Endodermal cell (in vitro differentiated cells): ENCODE measurements around the gene PPFIA4. TPM values are rescaled to one million over a fixed set of nuclear protein-coding genes. Genes with fewer than 3 reads are reported as not detected.

Source experiments
- DNase-seq: peaks from one replicate; pipeline ENCODE4 v3.0.0-alpha.2; 2017
- H3K27ac ChIP-seq: 2 replicates; pipeline ENCODE4 v1.5.1; 2013; ENCODE audit warnings: mild to moderate bottlenecking, low read depth, low read length, moderate library complexity
- H3K27me3 ChIP-seq: 2 replicates; pipeline ENCODE4 v1.6.1; 2013; ENCODE audit warnings: mild to moderate bottlenecking, low read length, moderate library complexity; ENCODE audit not compliant: insufficient read depth, control insufficient read depth, poor library complexity, severe bottlenecking
- H3K36me3 ChIP-seq: 2 replicates; pipeline ENCODE4 v1.7.0; 2013; ENCODE audit warnings: mild to moderate bottlenecking, low read length, moderate library complexity; ENCODE audit not compliant: control insufficient read depth, insufficient read depth
- H3K4me1 ChIP-seq: one replicate; pipeline ENCODE4 v1.7.0; 2013; ENCODE audit warnings: low read length; ENCODE audit not compliant: control insufficient read depth, insufficient read depth
- H3K4me3 ChIP-seq: 2 replicates; pipeline ENCODE4 v1.5.1; 2013; ENCODE audit warnings: mild to moderate bottlenecking, low read length, moderate library complexity
- H3K9ac ChIP-seq: 2 replicates; pipeline ENCODE4 v1.6.1; 2013; ENCODE audit warnings: mild to moderate bottlenecking, low read length, moderate library complexity; ENCODE audit not compliant: poor library complexity, severe bottlenecking; ENCODE audit errors: extremely low read depth
- H3K9me3 ChIP-seq: 2 replicates; pipeline ENCODE4 v1.6.1; 2013; ENCODE audit warnings: mild to moderate bottlenecking, low read length, moderate library complexity; ENCODE audit not compliant: control insufficient read depth
- H3K27ac Mint-ChIP-seq: 2 replicates; pipeline ENCODE4 v1.8.0; 2020; ENCODE audit warnings: mixed read lengths
- H3K27me3 Mint-ChIP-seq: 2 replicates; pipeline ENCODE4 v1.8.0; 2021; ENCODE audit warnings: mild to moderate bottlenecking, mixed read lengths; ENCODE audit not compliant: insufficient read depth
- H3K36me3 Mint-ChIP-seq: 2 replicates; pipeline ENCODE4 v1.8.0; 2020; ENCODE audit warnings: low read depth, mixed read lengths
- H3K4me1 Mint-ChIP-seq: 2 replicates; pipeline ENCODE4 v1.8.0; 2020; ENCODE audit warnings: mixed read lengths
- H3K4me3 Mint-ChIP-seq: 2 replicates; pipeline ENCODE4 v1.8.0; 2020; ENCODE audit warnings: mild to moderate bottlenecking, moderate library complexity, mixed read lengths
- H3K9me3 Mint-ChIP-seq: 2 replicates; pipeline ENCODE4 v1.8.0; 2020; ENCODE audit warnings: mild to moderate bottlenecking, mixed read lengths
- WGBS, 2 experiments: methylation state at CpG; one replicate each; pipeline versions ENCODE4 v1.1.5 to v1.1.7; 2013; ENCODE audit warnings: missing lambda C conversion rate in 2 of 2, mixed read lengths in 1 of 2; ENCODE audit not compliant: insufficient coverage in 1 of 2, insufficient read length in 1 of 2; 5-methylcytosine and 5-hydroxymethylcytosine counted together
- total RNA-seq, 2 donors: library from RNA; stranded (reverse); fragmentation: NEBNext Ultra II Directional in 1 of 2; extraction: Animal tissue kit (Norgen Biotek cat#: 25700) in 1 of 2; gene quantifications; 2 replicates in 1 of 2; 3 replicates in 1 of 2; pipeline ENCODE4 v1.2.1, GENCODE V29; 2021
- TF ChIP-seq, protein P1 (sequence below): fragments of 200-600 bp; sonication (generic); conservative IDR thresholded peaks from 2 replicates; pipeline ENCODE4 v1.5.0; 2021; ENCODE audit warnings: antibody characterized with exemption, mild to moderate bottlenecking

PPFIA4 gene
- total RNA-seq, 2 donors from 2014 or later, result 8.4 to 12.1 TPM

DNA sequence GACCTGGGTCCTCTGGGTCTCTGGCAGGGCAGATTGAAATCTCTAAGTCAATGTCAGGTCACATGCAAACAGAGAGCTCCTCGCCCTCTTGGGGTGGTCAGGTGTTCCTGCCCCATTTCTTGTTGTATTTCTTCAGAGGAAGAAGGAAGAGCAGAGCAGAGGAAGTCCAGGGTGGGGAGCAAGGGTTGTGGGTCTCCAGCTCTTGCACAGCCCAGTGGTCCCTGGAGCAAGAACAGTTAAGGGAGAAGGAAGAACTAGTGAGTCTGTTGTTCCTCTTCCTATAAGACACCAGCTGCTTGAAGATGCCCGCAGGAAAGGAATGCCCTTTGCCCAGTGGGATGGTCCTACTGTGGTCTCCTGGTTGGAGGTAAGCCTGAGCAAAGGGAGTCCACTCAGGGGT lies 33.2 kb downstream of the PPFIA4 start:
- no peak overlapping the region for H3K4me3 Mint-ChIP-seq
- H3K4me1 ChIP-seq, result no peaks in the 10 kb centered on the region
- 94 to 100% methylated on average over 1 to 2 of the region's 2 CpGs for WGBS, 2 experiments
- no peak overlapping the region for H3K27ac Mint-ChIP-seq
- peaks cover 15% of the 10 kb centered on the region for H3K9me3 Mint-ChIP-seq
- H3K9ac ChIP-seq, result no peak overlapping the region
- DNase-seq, result no peak
- H3K9me3 ChIP-seq, result peaks cover 17% of the 10 kb centered on the region
- no peak overlapping the region for H3K4me3 ChIP-seq
- no peaks in the 10 kb centered on the region for H3K4me1 Mint-ChIP-seq
- H3K27me3 Mint-ChIP-seq, result peaks cover 2% of the 10 kb centered on the region
- H3K36me3 Mint-ChIP-seq, result peaks cover 19% of the 10 kb centered on the region
- peaks cover 6% of the 10 kb centered on the region for H3K36me3 ChIP-seq
- H3K27ac ChIP-seq, result no peak overlapping the region
- no peaks in the 10 kb centered on the region for H3K27me3 ChIP-seq
- TF ChIP-seq, protein P1, sequence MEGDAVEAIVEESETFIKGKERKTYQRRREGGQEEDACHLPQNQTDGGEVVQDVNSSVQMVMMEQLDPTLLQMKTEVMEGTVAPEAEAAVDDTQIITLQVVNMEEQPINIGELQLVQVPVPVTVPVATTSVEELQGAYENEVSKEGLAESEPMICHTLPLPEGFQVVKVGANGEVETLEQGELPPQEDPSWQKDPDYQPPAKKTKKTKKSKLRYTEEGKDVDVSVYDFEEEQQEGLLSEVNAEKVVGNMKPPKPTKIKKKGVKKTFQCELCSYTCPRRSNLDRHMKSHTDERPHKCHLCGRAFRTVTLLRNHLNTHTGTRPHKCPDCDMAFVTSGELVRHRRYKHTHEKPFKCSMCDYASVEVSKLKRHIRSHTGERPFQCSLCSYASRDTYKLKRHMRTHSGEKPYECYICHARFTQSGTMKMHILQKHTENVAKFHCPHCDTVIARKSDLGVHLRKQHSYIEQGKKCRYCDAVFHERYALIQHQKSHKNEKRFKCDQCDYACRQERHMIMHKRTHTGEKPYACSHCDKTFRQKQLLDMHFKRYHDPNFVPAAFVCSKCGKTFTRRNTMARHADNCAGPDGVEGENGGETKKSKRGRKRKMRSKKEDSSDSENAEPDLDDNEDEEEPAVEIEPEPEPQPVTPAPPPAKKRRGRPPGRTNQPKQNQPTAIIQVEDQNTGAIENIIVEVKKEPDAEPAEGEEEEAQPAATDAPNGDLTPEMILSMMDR, result no peak

DNA sequence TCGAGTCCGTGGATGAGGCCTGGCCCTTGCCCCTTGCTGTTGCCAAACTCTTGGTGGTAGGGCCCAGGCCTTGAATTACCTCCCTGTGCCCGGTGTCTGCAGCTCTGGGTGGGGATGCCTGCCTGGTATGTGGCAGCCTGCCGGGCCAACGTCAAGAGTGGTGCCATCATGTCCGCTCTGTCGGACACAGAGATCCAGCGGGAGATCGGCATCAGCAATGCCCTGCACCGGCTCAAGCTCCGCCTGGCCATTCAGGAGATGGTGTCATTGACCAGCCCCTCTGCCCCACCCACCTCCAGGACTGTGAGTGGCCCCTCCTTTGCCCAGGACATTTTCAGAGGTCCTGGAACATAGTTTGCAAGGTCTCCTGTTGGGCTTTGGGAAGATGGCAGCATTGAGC lies 33.8 kb downstream of the PPFIA4 start:
- H3K9me3 ChIP-seq, result peaks cover 17% of the 10 kb centered on the region
- H3K4me1 ChIP-seq, result no peaks in the 10 kb centered on the region
- H3K27me3 ChIP-seq, result no peaks in the 10 kb centered on the region
- no peak for DNase-seq
- 95 to 96% methylated on average over 11 of the region's 11 CpGs for WGBS, 2 experiments
- no peak overlapping the region for H3K9ac ChIP-seq
- peaks cover 2% of the 10 kb centered on the region for H3K27me3 Mint-ChIP-seq
- peaks cover 15% of the 10 kb centered on the region for H3K9me3 Mint-ChIP-seq
- no peak overlapping the region for H3K4me3 ChIP-seq
- H3K36me3 ChIP-seq, result peaks cover 6% of the 10 kb centered on the region
- H3K27ac Mint-ChIP-seq, result no peak overlapping the region
- H3K27ac ChIP-seq, result no peak overlapping the region
- no peak overlapping the region for H3K4me3 Mint-ChIP-seq
- no peaks in the 10 kb centered on the region for H3K4me1 Mint-ChIP-seq
- H3K36me3 Mint-ChIP-seq, result peaks cover 19% of the 10 kb centered on the region
- TF ChIP-seq, protein P1, result no peak

DNA sequence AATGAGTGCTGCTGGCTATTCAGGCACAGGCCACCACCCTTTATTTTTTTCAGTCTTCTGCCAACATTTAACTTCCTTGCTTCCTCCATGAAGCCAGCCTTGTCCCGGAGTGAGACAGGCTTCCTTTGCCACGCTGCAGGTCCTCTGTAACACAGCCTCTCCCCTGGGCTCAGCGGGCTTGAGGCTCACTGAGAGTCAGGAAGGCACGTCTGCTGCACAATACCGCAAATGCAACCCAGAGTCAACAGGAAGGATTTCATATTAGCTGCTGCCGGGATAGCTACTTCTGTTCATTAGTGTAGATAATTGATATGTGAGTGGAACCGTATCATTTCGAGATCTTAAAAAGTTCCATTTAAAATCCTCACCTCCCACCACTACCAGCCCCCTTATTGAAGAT lies 37.0 kb downstream of the PPFIA4 start:
- WGBS, 2 experiments, result 90 to 95% methylated on average over 3 to 6 of the region's 8 CpGs
- H3K9me3 ChIP-seq, result peaks cover 17% of the 10 kb centered on the region
- no peak overlapping the region for H3K4me3 ChIP-seq
- no peaks in the 10 kb centered on the region for H3K4me1 ChIP-seq
- TF ChIP-seq, protein P1, result no peak
- no peaks in the 10 kb centered on the region for H3K27me3 ChIP-seq
- H3K27me3 Mint-ChIP-seq, result no peaks in the 10 kb centered on the region
- peaks cover 19% of the 10 kb centered on the region for H3K36me3 Mint-ChIP-seq
- no peak overlapping the region for H3K4me3 Mint-ChIP-seq
- no peak overlapping the region for H3K27ac ChIP-seq
- no peak overlapping the region for H3K9ac ChIP-seq
- DNase-seq, result no peak
- peaks cover 6% of the 10 kb centered on the region for H3K36me3 ChIP-seq
- no peak overlapping the region for H3K27ac Mint-ChIP-seq
- H3K9me3 Mint-ChIP-seq, result peaks cover 15% of the 10 kb centered on the region
- no peaks in the 10 kb centered on the region for H3K4me1 Mint-ChIP-seq
